GM19455 (cell line): Measurements from ENCODE around the gene FBXO42.
"Not testable (repeated sequence)": the region's sequence is repeated elsewhere in the genome, so short reads cannot be mapped to it uniquely, and the experiment has no call there.

Source experiments
- ATAC-seq: cut with Tn5 transposase; IDR thresholded peaks from one replicate; pipeline ENCODE4 v1.9.1; 2021; ENCODE audit not compliant: unreplicated experiment

Gene FBXO42

DNA sequence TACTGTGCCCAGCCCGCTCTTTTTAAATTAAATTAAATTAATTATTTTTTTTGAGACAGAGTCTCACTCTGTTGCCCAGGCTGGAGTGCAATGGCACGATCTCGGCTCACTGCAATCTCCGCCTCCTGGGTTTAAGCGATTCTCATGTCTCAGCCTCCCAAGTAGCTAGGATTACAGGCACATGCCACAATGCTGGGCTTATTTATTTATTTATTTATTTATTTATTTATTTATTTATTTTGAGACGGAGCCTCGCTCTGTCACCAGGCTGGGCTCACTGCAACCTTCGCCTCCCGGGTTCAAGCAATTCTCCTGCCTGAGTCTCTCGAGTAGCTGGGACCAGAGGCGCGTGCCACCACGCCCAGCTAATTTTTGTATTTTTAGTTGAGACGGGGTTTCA is 129.6 kb downstream of the FBXO42 start:
- not testable (repeated sequence) for ATAC-seq

- ATAC-seq = no peak
These were observed 130.8 kb downstream of the FBXO42 start for GRCh38 chr1:16221499-16221898.

DNA sequence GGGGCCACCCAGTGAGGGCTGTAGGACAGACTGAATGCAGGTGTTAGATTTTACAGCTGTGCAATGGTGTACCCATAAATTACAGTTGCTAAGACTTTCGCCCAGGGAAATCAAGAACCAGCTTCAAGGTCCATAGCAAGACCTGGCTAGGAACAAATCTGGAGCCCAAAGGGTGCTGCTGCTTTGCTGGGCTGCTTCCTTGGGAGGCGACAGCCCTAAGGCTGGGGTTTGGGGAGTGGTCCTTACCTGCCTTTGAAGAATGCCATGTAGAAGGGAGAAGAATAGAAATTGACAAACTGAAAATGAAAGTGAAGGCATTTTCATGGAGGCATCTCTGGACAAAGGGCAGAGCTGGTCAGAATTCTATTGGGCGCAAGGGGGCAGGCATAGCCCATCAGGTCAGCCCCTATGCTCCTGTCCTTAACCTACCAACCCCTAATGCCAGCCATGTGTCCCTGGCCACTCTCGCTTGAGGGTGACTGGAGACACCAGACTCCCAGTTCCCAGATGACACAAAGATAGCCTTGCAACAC is 132.2 kb downstream of the FBXO42 start:
- ATAC-seq = no peak

DNA sequence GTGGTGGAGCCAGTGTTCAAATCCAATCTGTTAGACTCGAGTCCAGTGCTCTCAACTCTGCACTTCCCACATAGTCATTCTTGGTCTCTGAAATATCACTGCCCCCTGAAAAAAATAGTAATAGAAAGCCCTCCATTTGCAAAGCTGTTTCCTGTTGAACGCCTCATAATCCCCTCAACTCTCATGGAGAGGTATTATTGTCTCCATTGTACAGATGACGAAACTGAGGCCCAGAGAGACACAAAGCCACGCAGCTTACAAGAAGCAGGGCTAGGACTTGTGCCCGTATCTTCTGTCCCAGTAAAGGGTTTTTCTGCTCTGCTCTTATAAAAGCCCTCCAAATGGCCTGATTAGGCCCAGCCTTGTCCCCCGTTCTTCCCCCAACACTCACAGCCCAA is 133.6 kb downstream of the FBXO42 start:
- ATAC-seq = no peak

GRCh38 chr1:16218014-16218673 is 134.1 kb downstream of the FBXO42 start:
- ATAC-seq = no peak

DNA sequence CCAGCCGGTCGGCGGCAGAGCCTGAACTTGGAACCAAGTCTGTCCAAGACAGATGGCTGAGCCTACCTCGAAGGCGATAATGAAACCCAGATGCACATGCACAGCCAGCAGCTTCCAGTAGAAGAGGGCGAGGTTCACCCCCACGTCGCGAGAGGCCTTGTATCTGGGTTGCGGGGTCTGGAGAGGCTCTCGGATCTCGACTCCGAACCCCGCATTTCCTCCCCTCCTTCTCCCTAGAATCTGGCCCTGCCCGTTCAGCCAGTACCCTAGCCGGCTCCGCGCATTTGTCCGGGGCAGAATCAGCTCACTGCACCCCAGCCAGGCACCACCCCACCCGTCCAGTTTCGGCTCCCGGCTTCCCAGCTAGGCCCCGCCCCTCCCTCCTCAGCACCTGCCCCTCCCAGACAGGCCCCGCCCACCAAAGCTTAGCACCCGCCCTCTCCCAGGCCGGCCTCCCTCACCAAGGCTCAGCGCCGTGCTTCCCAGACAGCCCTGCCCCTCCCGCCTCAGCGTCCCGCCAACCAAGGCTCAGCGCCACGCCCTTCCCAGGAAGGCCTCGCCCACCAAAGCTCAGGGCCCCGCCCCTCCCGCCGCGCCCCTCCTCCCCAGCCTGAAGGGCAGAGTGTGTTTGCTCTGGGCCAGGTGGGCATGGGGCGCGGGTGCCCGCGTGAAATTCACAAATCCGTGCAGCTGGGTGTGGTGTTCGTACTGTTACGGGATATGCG is 135.1 kb downstream of the FBXO42 start:
- ATAC-seq = peak; percentile 79

DNA sequence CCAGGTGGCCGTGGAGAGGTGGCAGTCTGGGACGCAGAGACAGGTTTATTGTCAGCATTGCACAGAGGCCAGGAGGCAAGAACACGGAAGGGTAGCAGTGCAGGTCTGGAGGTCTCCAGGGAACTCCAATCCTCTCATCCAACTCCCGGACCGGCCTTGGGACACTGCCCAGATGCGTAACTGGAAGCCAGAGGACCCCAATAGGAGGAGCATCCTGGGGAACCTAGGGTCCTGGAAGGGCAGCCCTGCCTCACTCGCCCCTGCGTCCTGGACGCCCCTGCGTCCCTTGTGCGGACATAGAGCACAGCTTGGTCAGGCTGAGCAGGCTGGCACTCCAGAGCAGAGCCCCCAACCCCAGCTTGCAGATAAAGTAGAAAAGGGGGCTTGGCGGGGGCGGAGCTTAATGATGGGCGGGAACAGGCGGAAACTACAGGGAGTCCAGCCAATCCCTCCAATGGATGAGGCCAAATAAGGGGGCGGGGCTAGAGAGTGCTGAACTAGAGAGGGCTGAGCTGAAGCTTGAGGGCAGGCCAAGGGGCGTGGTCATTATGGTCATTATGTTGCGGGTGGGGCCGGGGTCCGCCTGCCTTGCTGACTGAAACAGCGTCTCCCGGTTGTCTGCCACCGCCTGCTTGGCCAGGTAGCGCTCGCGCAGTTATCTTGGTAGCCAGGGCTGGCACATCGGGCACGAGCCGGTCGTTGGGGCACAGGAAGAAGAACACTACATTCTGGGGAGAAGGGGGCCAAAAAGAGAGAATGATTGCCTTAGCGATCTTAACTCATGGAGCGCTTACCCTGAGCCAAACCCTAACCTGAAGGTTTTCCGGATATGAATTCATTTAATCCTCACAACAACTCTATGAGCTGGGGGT is 136.2 kb downstream of the FBXO42 start:
- no peak for ATAC-seq

DNA sequence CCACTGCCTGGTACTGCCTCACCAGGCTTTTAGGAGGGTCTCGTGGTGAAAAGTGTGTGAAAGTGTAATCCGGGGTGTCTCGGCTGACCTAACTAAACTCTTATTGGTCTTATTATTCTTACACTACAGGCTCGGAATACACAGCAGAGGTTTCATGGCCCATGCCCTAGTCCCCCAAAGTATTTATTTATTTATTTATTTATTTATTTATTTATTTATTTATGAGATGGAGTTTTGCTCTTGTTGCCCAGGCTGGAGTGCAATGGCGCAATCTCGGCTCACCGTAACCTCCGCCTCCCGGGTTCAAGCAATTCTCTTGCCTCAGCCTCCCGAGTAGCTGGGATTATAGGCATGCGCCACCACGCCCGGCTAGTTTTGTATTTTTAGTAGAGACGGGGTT is 137.0 kb downstream of the FBXO42 start:
- ATAC-seq = not testable (repeated sequence)

DNA sequence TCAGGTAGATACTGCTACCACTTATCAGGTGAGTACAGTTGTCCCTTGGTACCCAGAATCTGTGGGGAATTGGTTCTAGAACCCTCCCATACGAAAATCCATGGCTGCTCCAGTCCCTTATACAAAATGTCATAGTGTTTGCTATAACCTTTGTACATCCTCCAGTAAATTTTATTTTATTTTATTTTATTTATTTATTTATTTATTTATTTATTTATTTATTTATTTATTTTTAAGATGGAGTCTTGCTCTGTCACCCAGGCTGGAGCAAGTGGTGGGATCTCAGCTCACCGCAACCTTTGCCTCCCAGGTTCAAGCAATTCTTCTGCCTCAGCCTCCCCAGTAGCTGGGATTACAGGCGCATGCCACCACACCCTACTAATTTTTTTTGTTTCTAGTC is 138.7 kb downstream of the FBXO42 start:
- ATAC-seq = not testable (repeated sequence)

DNA sequence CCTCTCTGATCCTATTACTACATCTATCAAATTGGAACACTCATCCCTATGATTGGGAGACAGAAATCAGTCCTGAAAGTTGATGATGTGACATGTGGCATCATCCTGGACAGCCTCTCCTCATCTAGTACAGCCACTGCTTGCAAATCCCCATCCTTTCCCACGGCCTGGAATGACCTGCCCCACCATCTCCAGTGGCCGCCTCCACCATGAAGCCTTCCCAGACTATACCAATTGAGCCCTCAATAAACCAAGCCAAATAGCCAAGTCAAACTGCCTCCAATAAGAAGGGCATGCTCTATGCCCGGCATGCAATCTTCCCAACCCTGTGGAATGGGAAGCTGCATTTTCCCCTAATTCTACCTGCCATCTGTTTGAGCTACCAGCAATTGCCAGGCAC is 139.3 kb downstream of the FBXO42 start:
- ATAC-seq = no peak

GRCh38 chr1:16212251-16212961 is 139.9 kb downstream of the FBXO42 start, which contains the start of gene ARHGEF19:
Gene ARHGEF19 (minus strand): TSS chr1:16212652. CDS start chr1:16209054, 3,598 bp downstream.
- ATAC-seq = no peak

- no peak for ATAC-seq
These were observed 140.5 kb downstream of the FBXO42 start for GRCh38 chr1:16211824-16212223.

DNA sequence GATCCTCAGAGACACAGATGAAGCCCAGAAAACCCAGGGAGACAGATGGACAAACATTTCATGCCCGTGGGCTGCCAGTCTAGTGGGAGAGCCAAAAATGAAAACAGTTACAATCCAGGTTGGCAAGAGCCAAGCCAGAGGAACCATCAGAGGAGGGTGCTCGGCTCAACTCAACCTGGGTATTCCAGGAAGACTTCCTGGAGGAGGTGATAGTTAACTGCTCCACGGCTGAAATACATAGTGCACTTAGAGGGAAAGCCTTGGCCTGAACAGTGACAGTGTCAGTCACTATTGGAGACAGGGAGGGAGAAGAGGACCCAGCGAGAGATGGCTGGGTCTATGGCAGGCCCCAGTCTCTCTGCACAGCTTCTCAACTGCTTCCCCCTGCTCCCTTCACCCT is 141.7 kb downstream of the FBXO42 start:
- ATAC-seq = no peak

DNA sequence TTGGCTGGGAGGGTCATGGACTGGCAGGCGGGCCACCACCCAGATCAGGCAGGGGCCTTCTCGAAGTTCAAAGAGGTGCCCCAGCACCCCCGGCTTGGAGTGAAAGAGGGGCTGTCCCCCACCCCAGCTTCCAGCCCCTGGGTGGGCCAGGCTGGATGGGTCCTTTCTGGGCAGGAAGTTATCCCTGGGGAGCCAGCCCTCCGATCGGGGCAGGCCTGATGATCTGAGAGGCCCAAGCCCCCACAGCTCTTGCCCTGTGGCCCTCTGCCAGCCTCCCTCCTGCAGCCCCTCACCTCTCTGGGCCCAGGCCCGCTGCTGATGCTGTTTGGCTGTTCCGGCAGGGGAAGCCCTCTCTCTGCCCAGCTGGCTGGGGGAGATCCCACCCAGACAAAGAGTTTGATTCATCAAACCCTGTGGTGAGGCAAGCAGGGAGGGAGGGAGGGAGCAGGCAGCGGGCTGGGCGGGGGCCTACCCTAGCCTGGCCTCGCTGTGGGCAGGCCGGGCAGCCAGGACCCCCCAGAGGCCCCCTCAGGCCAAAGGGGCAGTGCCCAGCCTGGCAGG is 142.4 kb downstream of the FBXO42 start:
- ATAC-seq = no peak

GRCh38 chr1:16209132-16209846 is 143.0 kb downstream of the FBXO42 start:
- ATAC-seq = no peak

GRCh38 chr1:16208270-16208987 is 143.9 kb downstream of the FBXO42 start:
- no peak for ATAC-seq

GRCh38 chr1:16207318-16208269 is 144.7 kb downstream of the FBXO42 start:
- no peak for ATAC-seq
